T-helper 22 cell (primary cell): ENCODE results near the gene CDK17.
"Not testable (repeated sequence)": the region's sequence is repeated elsewhere in the genome, so short reads cannot be mapped to it uniquely, and the experiment has no call there.

Experiments
- DNase-seq: peaks from one replicate; pipeline ENCODE4 v3.0.0-alpha.2; 2020; ENCODE audit warnings: low read depth

Gene CDK17

GRCh38 chr12:96387981-96388380, 12.3 kb downstream of the CDK17 start:
- no peak for DNase-seq

DNA sequence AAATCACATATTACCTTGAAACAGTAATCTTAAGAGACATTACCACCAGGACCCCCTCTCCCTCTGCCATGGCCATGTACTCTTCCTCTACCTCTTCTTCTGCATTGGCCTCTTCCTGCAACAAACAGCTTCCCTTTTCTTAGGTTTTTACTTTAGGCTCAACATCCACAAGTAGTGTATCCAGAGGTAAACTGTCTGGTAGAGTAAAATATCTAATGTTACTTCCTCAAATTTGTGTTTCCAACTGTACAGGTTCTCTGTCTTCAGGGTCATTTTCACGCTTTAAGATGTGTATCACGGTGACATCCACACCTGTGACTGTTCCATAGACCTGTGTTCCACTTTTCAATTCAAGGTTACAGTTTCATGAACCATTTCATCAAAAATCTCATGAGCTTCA, 13.4 kb downstream of the CDK17 start:
- no peak for DNase-seq

- DNase-seq, result no peak
These were observed 16.2 kb downstream of the CDK17 start for GRCh38 chr12:96383991-96384390.

DNA sequence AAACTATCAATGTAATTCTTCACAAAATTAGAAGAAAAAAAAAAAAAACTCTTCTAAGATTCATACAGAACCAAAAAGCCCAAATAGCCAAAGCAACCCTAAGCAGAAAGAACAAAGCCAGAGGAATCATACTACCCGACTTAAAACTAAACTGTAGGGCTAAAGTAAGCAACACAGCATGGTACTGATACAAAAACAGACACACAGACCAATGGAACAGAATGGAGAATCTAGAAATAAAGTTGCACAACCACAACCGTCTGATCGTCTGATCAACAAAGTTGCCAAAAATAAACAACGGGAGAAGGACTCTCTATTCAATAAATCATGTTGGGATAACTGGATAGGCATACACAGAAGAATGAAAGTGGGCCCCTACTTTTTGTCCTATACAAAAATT, 16.9 kb downstream of the CDK17 start:
- DNase-seq, result no peak

DNA sequence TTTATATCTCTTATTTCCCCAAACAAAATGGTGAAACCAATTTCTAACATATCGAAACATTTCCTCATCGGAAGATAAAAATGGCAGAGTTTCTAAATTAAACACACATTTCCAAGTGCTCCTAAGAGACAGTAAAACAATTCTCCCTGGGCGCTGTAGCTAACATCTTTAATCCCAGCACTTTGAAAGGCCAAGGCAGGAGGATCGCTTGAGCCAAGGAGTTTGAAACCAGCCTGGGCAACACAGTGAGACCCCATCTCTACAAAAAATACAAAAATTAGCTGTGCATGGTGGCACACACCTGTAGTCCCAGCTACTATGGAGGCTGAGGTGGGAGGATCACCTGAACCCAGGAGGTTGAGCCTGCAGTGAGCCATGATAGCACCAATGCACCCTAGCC, 20.5 kb downstream of the CDK17 start:
- not testable (repeated sequence) for DNase-seq

DNA sequence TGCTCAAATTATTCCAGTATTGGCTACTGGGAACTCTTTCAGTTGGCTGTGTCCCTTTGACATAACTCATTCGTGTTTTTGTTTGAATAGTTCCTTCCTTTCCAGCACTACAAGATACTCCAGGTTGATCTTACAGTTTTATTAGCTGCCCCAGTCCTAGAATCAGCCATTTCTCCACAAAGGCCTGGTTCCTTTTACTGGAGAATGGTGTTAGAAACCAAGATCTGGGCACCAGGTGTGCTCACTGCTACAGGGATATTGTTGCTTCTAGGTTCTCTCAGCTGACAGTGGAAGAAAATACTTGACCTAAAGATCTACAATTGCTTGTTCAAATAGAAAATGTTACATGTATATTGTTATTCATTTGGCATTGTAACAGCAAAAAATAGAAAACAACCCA, 21.9 kb downstream of the CDK17 start:
- DNase-seq, result no peak

GRCh38 chr12:96376865-96377264, 23.4 kb downstream of the CDK17 start:
- no peak for DNase-seq

GRCh38 chr12:96375841-96376604, 24.2 kb downstream of the CDK17 start:
- no peak for DNase-seq

GRCh38 chr12:96375170-96375569, 25.1 kb downstream of the CDK17 start:
- no peak for DNase-seq

DNA sequence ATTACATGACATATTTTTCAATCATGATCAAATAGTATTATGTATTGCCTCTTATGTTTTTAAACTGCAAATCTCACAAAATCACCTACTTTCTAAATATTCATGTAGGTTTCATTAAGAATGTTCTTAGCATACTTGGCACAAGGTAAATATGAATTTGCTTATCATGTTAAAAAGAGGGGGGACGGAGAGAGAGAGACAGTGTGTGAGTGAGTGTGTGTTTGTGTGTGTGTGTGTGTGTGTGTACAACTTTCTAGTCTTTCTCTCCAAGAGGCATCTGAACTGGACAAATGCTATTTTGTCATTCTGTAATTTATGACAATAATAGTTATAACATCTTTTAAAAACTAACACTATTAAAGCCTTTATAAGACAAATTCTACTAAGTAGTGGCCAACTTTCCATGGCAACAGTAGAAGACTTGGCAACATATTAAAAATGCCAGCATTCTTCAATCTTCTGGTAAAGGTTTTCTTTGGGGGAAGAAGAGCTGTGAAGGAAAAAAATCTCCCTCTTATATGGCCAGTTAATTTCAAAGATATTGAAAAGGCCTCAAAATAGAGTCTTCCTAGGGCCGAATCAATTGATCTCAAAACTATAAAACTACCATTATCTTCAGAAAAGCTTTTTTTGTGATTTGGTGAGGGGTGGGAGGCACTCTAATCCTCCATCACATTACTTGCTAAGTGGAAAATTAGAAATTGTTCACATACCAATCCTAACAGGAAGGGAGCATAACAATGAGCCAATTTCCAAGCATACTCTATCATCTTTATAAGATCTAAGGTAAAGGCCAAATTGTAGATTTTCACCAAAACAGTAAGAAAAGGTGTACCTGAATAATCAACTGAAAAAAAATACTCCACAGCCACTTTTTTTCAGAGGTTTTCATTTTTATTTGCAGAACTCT, 28.2 kb downstream of the CDK17 start:
- no peak for DNase-seq

DNA sequence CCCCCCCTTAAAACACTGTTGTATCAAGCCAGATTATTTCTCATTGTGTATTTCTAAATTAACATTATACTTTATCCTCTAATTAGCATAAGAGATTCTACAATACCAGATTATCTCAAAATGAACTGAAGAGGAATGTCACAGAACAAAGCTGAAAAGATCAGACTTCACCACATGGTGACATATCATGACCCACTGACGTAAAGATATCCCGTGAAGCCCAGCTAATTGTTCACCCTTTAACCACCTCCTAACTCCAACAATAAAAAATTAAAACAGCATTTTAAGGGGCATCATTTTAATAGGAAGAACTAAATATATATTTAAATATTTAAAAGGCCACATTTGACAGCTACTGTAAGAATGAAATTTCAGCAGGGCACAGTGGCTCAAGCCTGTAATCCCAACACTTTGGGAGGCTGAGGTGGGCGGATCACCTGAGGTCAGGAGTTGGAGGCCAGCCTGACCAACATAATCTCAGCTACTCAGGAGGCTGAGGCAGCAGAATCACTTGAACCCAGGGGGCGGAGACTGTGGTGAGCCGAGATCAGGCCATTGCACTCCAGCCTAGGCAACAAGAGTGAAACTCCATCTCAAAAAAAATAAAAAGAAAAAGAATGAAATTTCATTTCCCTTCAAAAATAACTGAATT, 29.0 kb downstream of the CDK17 start:
- DNase-seq, result no peak

GRCh38 chr12:96368687-96369086, 31.6 kb downstream of the CDK17 start:
- DNase-seq, result no peak

- no peak for DNase-seq
These were observed 32.0 kb downstream of the CDK17 start for GRCh38 chr12:96368233-96368632.

DNA sequence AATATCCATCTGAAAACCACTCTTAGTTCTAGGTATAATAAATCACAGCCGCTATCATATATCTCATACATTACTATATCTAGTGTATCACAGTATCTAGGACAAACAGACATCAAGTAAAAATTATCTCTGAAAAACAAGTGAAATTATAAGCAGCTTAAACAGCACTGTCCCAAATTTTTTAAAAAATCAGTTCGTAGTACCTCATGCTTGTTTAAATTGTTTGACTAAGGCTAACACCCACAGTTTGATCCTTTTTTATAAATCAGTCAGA, 33.9 kb downstream of the CDK17 start:
- no peak for DNase-seq

DNA sequence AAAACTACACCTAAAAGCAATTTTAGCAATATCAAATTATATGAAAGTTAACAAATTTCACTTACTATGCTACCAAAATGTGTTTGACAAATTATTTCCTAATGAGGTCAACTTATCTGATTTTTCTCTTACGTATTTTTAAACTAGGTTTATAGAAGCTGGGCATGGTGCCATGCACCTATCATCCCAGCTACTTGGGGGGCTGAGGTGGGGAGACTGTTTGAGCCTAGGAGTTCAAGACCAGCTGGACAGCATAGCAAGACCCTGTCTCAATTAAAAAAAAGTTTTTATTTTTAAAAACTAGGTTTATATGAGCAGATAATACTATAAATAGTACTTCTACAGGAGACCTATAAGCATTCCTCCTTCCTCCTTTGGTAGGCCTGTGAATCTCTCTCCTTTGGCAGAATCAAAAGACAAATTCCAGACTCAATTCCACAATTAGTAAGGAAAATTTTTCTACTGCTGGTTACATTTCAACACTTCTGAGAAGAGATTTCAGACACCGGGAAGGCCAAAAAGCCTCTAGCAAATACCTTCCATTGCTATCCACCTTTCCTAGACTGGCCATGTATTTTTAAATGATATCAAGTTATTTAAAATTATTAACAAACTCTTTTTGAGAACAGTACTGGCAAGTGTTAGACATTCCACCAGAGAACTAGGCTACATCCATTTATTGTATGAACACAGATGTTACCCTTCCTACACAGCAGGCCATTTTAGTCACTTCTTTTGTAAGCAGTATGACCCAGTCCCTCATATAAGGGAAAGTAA, 34.4 kb downstream of the CDK17 start:
- DNase-seq, result no peak

GRCh38 chr12:96364092-96364700, 36.0 kb downstream of the CDK17 start:
- DNase-seq, result no peak

- DNase-seq, result no peak
These were observed 39.2 kb downstream of the CDK17 start for GRCh38 chr12:96361074-96361473.

- DNase-seq, result no peak
These were observed 39.7 kb downstream of the CDK17 start for GRCh38 chr12:96360550-96360949.

DNA sequence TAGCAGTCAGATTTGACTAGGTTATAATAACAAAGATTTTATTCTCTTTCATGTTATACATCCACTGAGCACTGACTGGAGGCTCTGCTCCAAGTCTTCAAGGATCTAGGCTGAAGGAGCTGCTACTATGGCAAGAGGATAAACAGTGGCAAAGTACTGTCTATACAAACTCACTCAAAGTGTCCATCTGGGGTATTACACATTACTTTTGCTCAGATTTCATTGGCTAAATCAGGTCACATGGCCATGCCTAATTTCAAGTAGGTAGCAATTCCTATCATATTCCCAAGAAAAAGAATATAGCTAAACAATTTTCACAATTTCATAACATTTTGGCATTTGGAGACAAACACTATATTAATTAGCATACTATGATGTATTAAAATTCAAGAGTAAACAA, 40.9 kb downstream of the CDK17 start:
- DNase-seq, result no peak

DNA sequence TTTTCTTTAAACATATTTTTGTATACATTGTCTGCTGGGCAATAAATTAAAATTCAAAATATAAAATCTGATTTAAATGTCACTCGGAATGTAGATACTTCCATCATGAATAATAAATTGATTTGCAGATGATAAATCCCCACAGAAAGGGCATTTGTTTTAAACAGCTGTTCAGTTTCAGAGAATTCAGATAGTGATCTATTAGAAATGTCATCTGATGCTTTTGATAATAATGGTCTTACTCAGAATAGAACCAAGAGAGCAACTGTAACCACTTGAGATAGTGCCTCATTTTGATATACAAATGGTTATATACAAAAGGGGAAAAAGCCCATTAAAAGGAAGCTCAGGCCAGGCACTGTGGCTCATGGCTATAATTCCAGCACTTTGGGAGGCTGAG, 43.4 kb downstream of the CDK17 start:
- DNase-seq, result no peak

DNA sequence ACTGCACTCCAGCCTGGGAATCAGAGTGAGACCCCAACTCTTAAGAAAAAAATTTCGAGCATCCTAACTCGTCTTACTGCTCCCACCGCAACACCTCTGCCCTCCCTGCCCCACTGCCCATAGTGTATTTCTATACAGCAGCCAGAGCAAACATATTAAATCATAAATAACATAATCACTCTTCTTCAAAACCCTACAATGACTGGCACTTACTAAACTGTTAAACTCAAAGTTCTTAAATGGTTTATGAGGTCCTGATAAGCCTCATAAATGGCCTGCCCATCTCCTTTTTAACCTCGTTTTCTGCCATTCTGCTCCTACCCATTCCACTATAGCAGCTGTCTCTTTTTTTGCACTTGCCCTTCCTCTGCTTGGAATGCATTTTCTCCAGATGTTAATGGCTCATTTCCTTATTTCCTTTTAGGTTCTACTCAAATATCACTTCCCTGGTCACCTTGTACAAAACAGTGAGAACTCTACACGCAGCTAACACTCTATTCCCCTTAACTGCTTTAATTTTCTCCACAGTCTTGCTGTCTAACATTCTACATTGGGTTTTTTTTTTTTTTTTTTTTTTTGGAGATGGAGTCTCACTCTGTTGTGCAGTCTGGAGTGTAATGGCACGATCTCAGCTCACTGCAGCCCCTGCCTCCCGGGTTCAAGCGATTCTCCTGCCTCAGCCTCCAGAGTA, 45.2 kb downstream of the CDK17 start:
- no peak for DNase-seq
